ENCODE data around the gene HLCS. TPM values are rescaled to one million over a fixed set of nuclear protein-coding genes. Genes with fewer than 3 reads are reported as not detected.
A peak's percentile ranks its signal among the peaks of the same experiment; 100 is the strongest.

The HLCS gene
- total RNA-seq, 4 donors from 2014 or later: 20.0 to 75.4 (median 32.8) TPM

DNA sequence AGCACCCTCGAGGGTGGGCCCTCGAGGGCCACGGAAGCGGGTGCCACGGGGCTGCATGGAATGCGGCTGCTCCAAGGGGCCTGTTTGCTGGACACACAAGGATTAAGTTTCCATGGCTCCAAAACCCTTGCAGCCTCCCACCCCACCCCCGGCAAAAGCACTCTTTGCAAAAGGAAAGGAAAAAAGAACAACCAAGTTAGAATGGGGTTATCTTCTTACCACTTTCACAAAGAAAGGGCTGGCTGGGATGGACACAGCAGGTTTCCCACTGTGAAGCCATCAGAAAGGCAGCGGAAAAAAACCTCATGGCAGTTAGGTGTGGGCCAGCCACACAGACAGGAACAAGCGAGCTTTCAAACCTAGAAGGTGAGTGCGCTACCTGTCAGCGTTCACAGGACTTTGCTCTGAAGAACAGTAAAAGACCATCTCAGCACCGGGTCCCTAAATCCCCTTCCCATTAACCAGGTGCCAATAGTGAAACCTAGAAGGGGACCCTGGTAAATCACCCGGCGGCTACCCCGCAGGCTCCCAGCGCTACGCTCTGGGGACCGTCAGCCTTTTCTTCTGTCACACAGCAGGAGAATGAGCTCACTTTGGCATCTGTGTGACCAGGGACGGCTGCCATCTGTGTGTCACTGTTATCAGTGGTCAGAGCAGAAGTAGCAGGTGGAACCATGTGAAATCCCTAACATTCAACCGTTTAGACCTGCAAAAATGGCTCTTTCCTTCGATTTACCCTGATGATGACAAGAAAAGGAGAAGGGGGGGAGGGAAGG, 174.6 kb downstream of the HLCS start:
- intact Hi-C loops (cut with DNase I; ENCODE audit: low total_unique reads) (no loop called here), in situ Hi-C loops (cut with MboI; ENCODE audit: low pct_ligation_motif_present in 1 of 4, low pct_unique_long_range_greater_than_20kb in 1 of 4, low sequenced_read_pairs in 3 of 4) (no loop called here)
- Histone ChIP-seq H3K36me3 (no peaks in the 10 kb centered on the region), H3K4me1 (peaks cover 0 to 13% (median 10%) of the 10 kb centered on the region in 4 donors), H3K27me3 (no peaks in the 10 kb centered on the region), H3K4me3 (no peak overlapping the region), H3K27ac (no peak overlapping the region), H3K9me3 (peaks cover 6 to 11% of the 10 kb centered on the region in 2 donors)
- no peak for TF ChIP-seq POLR2AphosphoS5 (IDR thresholded peaks at IDR 0.05)
- TF ChIP-seq POLR2A (IDR thresholded peaks at IDR 0.05): no peak
- TF ChIP-seq, protein P1, sequence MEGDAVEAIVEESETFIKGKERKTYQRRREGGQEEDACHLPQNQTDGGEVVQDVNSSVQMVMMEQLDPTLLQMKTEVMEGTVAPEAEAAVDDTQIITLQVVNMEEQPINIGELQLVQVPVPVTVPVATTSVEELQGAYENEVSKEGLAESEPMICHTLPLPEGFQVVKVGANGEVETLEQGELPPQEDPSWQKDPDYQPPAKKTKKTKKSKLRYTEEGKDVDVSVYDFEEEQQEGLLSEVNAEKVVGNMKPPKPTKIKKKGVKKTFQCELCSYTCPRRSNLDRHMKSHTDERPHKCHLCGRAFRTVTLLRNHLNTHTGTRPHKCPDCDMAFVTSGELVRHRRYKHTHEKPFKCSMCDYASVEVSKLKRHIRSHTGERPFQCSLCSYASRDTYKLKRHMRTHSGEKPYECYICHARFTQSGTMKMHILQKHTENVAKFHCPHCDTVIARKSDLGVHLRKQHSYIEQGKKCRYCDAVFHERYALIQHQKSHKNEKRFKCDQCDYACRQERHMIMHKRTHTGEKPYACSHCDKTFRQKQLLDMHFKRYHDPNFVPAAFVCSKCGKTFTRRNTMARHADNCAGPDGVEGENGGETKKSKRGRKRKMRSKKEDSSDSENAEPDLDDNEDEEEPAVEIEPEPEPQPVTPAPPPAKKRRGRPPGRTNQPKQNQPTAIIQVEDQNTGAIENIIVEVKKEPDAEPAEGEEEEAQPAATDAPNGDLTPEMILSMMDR (IDR thresholded peaks at IDR 0.05): no peak
- TF ChIP-seq EP300 (IDR thresholded peaks at IDR 0.05; ENCODE audit: low read depth): no peak
- DNase-seq: no peak
- 91 to 93% methylated on average over 6 to 21 of the region's 21 CpGs for WGBS, 2 donors (ENCODE audit: low coverage in 1 of 2)

GRCh38 chr21:36791180-36791579, 175.3 kb downstream of the HLCS start:
- H3K4me1 ChIP-seq: peaks cover 0 to 13% (median 10%) of the 10 kb centered on the region in 4 donors
- DNase-seq: no peak
- WGBS, 2 donors (ENCODE audit: low coverage in 1 of 2): 84 to 98% methylated on average over 7 to 10 of the region's 10 CpGs
- no peaks in the 10 kb centered on the region for H3K27me3 ChIP-seq
- H3K4me3 ChIP-seq: no peak overlapping the region
- no peak overlapping the region for H3K27ac ChIP-seq
- TF ChIP-seq POLR2A (IDR thresholded peaks at IDR 0.05): no peak
- TF ChIP-seq, protein P1 (IDR thresholded peaks at IDR 0.05): no peak
- TF ChIP-seq POLR2AphosphoS5 (IDR thresholded peaks at IDR 0.05): no peak
- TF ChIP-seq EP300 (IDR thresholded peaks at IDR 0.05; ENCODE audit: low read depth): no peak
- in situ Hi-C loops (cut with MboI; ENCODE audit: low pct_ligation_motif_present in 1 of 4, low pct_unique_long_range_greater_than_20kb in 1 of 4, low sequenced_read_pairs in 3 of 4): no loop called here
- H3K9me3 ChIP-seq: peaks cover 2 to 6% of the 10 kb centered on the region in 2 donors
- intact Hi-C loops (cut with DNase I; ENCODE audit: low total_unique reads): no loop called here
- no peaks in the 10 kb centered on the region for H3K36me3 ChIP-seq

GRCh38 chr21:36790616-36791015, 175.9 kb downstream of the HLCS start:
- Histone ChIP-seq H3K4me1 (peaks cover 0 to 13% (median 10%) of the 10 kb centered on the region in 4 donors), H3K27me3 (no peaks in the 10 kb centered on the region), H3K9me3 (peaks cover 0 to under 1% of the 10 kb centered on the region in 2 donors), H3K27ac (no peak overlapping the region), H3K36me3 (no peaks in the 10 kb centered on the region), H3K4me3 (no peak overlapping the region)
- intact Hi-C loops (cut with DNase I; ENCODE audit: low total_unique reads) (no loop called here), in situ Hi-C loops (cut with MboI; ENCODE audit: low pct_ligation_motif_present in 1 of 4, low pct_unique_long_range_greater_than_20kb in 1 of 4, low sequenced_read_pairs in 3 of 4) (no loop called here)
- no peak for DNase-seq
- TF ChIP-seq POLR2A (IDR thresholded peaks at IDR 0.05): no peak
- TF ChIP-seq, protein P1 (IDR thresholded peaks at IDR 0.05): no peak
- no peak for TF ChIP-seq POLR2AphosphoS5 (IDR thresholded peaks at IDR 0.05)
- TF ChIP-seq EP300 (IDR thresholded peaks at IDR 0.05; ENCODE audit: low read depth): no peak
- WGBS, 2 donors (ENCODE audit: low coverage in 1 of 2): 71 to 87% methylated on average over 1 to 7 of the region's 7 CpGs

GRCh38 chr21:36788120-36788638, 178.3 kb downstream of the HLCS start:
- H3K4me3 ChIP-seq: peak overlapping the region in 3 of 4 donors; percentile 5 to 31 (median 12)
- H3K27me3 ChIP-seq: no peaks in the 10 kb centered on the region
- peak overlapping the region; percentile 28 to 66 (median 49) for H3K27ac ChIP-seq
- 25% methylated on average over 3 to 12 of the region's 12 CpGs for WGBS, 2 donors (ENCODE audit: low coverage in 1 of 2)
- H3K36me3 ChIP-seq: no peaks in the 10 kb centered on the region
- in situ Hi-C loops (cut with MboI; ENCODE audit: low pct_ligation_motif_present in 1 of 4, low pct_unique_long_range_greater_than_20kb in 1 of 4, low sequenced_read_pairs in 3 of 4): no loop called here
- H3K9me3 ChIP-seq: no peaks in the 10 kb centered on the region
- peaks cover 0 to 13% (median 10%) of the 10 kb centered on the region in 4 donors for H3K4me1 ChIP-seq
- peak; percentile 69 for DNase-seq
- intact Hi-C loops (cut with DNase I; ENCODE audit: low total_unique reads): no loop called here
- TF ChIP-seq POLR2AphosphoS5 (IDR thresholded peaks at IDR 0.05) (peak in 2 of 3 donors; percentile 22 to 45), POLR2A (IDR thresholded peaks at IDR 0.05) (peak; percentile 11)
- TF ChIP-seq, protein P1 (IDR thresholded peaks at IDR 0.05): no peak
